Endothelial cell of hepatic sinusoid (primary cell): ENCODE data around the gene PRR22.
"Not testable (repeated sequence)": the region's sequence is repeated elsewhere in the genome, so short reads cannot be mapped to it uniquely, and the experiment has no call there.

ENCODE experiments used
- in situ Hi-C: cut with HindIII; loops from 2 replicates; pipeline ENCODE4 v1.10.0; 2017; ENCODE audit warnings: low sequenced_read_pairs

PRR22 gene

DNA sequence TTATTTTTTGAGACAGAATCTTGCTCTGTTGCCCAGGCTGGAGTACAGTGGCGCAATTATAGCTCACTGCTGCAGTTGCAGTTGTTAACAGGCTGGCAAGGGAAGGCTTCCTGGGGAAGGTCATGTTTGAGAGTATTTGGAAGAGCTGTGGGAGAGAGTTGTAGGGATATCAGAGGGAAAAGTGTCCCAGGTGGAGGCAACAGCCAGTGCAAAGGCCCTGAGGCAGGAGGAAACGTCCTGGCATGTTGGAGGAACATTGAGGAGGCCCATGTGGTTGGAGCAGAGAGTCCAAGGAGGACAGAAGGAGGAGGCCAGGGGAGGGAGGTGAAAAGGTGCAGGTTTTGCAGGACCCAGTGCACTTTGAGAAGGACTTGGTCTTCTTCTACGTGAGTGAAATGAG is 8.6 kb upstream of the PRR22 start:
- in situ Hi-C loops, result no loop called here

DNA sequence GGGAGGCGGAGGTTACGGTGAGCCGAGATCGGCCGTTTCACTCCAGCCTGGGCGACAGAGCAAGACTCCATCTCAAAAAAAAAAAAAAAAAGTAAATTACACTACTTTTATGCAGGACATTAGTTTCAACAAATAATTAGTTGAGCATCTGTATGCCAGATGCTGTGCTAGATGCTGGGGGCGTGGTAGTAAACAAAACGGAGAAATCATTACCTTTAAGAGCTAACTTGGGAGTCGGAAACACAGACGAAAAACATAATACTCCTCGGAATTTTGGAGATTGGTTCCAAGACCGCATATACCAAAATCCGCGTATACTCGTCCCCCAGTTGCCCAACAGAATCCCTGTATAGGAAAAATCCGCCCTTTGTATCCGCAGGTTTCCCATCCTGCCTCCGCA is 7.7 kb upstream of the PRR22 start:
- in situ Hi-C loops, result no loop called here

GRCh38 chr19:5790559-5791520 is 6.3 kb upstream of the PRR22 start, which contains the start of gene DUS3L:
Gene DUS3L, minus strand, starts transcription at chr19:5791163. Its CDS starts 22 bp downstream, at chr19:5791141.
- in situ Hi-C loops, result no loop called here

DNA sequence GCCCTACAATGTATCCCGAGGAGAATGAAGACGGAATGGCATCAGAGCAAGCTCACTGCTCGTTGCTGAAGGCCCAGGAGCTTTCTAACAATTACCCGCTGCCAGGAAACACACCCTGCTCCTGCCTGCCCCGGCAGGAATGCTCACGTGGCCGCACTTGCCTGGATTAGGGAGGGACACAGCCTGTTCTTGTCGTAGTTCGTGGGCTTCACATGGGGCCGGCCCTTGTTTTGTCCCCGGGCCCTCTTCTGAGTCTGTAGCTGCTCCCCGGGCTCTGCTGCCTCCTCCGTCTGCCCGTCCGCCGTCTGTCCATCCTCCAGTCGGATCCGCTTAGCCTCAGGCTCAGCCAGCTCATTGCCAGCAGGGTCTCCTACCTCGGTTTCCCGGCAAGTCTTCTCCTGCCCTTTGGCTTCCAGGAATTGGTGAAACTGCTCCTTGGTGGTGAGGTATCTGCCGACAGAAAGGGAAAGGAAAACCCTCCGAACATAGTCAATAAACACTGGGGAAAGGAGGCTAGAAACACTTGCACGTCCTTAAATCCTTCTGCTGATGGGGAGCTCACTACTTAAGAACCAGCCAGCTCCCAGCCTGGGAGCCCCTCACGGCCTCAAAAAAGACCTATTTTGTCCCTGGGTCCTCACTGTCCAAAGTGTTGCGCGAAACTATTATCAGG is 5.5 kb upstream of the PRR22 start:
- in situ Hi-C loops, result no loop called here

- in situ Hi-C loops, result no loop called here
Measured at GRCh38 chr19:5789351-5789761, 4.8 kb upstream of the PRR22 start.

DNA sequence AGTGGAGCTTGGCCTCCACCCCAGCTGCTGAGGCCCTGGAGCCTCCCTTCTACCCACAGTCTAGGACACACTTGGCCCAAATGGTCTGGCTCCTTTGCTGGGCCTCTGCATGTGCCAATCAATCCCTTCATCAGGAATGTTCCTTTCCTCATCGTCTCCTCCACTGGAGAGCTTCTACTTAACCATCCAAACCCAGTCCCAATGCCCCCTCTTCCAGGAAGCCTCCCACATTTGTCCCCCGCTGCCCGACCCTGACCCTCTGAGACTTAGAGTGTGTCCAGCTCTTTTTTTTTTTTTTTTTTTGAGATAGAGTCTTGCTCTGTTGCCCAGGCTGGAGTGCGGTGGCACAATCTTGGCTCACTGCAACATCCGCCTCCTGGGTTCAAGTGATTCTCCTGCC is 3.9 kb upstream of the PRR22 start:
- in situ Hi-C loops, result no loop called here

DNA sequence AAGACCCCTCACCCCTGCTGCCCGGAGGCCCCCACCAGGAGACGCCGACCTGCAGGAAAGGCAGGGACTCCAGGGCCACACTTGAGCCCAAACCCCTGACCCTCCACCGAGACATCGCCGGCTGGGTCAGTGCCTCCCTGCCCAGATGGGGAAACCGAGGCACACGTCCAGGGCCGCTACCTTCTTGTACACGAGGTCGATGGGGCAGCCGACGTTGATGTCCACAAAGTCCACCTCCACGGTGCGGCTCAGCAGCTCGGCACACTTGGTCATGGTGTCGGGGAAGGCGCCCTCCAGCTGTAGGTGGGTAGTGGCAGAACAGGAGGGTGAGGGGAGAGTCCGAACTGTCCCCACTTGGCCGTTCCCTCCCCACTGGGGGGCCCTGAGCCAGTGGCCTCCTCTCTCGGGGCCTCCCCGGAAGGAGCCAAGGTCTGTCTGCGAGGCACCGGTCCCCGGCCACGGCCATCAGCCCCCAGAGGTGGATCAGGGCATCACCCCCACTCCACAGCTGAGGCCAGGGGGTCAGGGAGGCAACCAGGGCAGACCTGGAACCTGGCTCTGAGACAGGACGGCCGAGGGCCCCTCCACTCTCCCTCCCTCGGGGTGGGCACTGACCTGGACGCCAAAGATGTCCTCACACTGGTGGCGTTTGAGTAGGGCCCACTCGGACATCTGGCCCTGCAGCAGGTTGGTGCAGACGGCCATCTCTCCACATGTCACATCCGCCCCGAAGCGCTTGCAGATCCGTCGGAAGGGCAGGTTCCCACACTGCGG is 3.0 kb upstream of the PRR22 start:
- in situ Hi-C loops, result no loop called here

- in situ Hi-C loops, result no loop called here
Measured at GRCh38 chr19:5786593-5787408, 2.3 kb upstream of the PRR22 start.

GRCh38 chr19:5785423-5785822 is 877 bp upstream of the PRR22 start:
- in situ Hi-C loops, result no loop called here

GRCh38 chr19:5782945-5783919 is 1.3 kb downstream of the PRR22 start:
- in situ Hi-C loops, result no loop called here

DNA sequence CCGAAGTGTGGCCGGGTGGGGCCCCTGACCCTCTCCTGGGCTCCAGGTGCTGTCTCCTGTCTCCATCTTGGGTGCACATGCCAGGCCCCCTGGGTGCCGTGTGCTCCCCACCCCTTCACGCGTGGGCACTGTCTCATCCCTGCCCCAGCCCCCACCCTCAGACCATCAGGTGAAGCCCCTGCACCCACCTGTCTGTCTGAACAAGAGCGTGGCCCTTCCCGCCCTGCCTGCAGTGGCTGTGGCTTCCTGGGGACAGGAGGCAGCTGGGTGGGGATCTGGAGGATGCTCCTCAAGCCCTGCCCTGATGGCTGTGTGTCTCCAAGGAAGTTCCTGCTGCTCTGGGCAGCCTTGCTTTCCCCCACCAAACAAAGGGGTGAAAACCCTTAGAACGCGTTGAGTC is 2.2 kb downstream of the PRR22 start:
- in situ Hi-C loops, result no loop called here

- in situ Hi-C loops, result not testable (repeated sequence)
Measured at GRCh38 chr19:5780916-5781315, 3.6 kb downstream of the PRR22 start.

- in situ Hi-C loops, result no loop called here
Measured at GRCh38 chr19:5778402-5778801, 6.1 kb downstream of the PRR22 start.

DNA sequence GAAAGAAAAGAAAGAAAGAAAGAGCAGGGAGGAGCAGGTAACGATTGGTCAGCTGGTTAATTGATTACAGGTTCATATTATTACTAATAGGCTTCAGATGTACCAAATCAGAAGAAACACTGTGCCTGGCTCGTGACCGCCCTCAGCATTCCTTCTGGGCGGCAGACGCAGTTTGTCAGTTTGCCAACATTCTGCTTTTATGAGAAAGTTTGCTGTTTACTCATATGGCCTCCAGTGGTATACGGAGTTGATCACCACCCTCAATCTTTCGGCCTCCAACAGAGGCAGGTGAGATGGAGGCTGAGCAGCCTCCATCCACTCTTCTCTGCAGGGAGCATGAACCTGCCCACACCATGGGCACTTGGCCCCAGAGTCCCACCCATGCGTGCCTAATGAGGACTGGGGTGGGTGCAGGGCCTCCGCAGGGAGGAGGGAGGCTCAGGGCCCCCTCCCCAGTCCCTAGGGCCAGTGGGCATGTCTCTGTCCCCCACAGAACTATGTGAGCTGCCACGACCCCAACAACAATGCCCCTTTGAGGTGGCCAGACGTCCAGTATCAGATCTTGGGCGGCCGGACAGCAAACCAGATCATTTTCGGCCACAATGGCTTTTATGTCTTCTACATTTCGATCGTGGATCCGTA is 8.8 kb downstream of the PRR22 start:
- in situ Hi-C loops, result no loop called here

- in situ Hi-C loops, result no loop called here
Measured at GRCh38 chr19:5774921-5775320, 9.6 kb downstream of the PRR22 start.

- in situ Hi-C loops, result no loop called here
Measured at GRCh38 chr19:5773276-5773675, 11.3 kb downstream of the PRR22 start.

DNA sequence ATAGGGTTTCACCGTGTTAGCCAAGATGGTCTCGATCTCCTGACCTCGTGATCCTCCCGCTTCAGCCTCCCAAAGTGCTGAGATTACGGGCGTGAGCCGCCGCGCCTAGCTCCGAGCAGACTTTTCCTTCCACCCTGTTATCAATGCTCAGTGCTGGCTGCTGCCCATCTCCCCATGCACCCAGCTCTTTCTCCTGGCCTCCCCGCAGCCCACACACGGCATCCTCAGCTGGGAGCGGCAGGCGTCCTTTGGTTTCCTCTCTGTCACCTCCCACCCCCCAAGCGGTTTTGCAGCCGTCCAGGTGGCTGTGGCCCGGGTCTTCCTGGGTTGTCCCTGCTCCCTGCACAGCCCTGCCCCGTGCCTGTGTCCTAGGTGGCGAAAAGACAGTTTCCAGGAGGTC is 12.1 kb downstream of the PRR22 start:
- in situ Hi-C loops, result no loop called here

DNA sequence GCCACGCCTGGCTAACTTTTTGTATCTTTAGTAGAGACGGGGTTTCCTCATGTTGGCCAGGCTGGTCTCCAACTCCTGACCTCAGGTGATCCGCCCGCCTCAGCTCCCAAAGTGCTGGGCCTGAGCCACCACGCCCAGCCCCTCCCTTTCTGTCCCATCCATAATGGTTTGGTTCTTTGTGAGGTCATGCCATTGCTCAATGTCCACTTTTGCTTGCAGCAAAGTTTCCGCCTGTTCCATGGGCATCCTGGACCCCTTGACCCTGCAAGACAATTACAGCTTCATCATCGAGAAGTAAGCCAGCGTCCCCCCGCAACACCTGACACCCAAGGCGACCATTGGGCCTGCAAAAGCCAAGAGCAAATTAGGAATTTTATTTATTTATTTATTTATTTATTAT is 16.6 kb downstream of the PRR22 start:
- in situ Hi-C loops, result no loop called here

DNA sequence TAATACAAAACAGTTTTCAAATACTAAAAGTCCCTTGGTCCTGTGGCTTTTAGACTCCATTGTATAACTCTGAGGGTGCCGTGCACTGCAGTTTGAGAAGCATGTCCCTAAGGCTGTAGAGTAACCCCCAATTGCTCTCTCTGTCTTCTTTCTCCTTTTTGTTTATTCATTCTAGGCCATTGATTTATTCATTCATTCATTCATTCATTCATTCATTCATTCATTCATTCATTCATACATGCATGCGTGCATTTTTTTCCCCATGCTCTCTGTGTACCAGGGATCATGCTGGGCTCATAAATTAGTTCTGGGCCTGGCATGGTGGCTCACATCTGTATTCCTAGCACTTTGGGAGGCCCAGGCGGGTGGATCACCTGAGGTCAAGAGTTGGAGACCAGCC is 19.3 kb downstream of the PRR22 start:
- in situ Hi-C loops, result no loop called here
